GM12864 (cell line): ENCODE results near the gene MTMR2.
"Not testable (repeated sequence)": the region's sequence is repeated elsewhere in the genome, so short reads cannot be mapped to it uniquely, and the experiment has no call there.

Experiments used
- DNase-seq: peaks from one replicate; pipeline ENCODE4 v3.0.0-alpha.2; 2011; ENCODE audit warnings: low read depth
- H3K4me3 ChIP-seq: 2 replicates; pipeline ENCODE4 v1.5.1; 2011; ENCODE audit warnings: mild to moderate bottlenecking, low read depth, low read length, control low read depth
- CTCF ChIP-seq: IDR thresholded peaks from 2 replicates; pipeline ENCODE4 v1.5.1; 2011; ENCODE audit warnings: low read depth, mild to moderate bottlenecking, moderate library complexity, low read length, control low read depth, inconsistent platforms; ENCODE audit errors: missing control alignments

Gene MTMR2

DNA sequence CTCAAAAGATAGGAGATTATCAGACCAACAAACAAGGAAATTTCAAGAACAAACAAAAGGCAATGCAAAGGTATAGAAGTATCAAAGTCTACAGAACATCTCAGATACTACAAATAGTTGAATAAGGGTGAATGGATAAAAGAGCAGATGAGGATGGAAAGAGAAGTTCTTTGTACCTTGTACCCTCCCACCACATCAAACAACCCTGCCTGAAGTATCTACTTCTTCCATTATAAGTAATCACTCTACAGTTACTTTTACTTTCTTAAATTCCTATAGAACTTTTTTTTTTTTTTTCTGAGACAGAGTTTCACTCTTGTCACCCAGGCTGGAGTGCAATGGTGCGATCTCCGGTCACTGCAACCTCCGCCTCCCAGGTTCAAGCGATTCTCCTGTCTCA, 35.1 kb downstream of the MTMR2 start:
- DNase-seq, result no peak
- TF ChIP-seq CTCF, result no peak
- no peak overlapping the region for H3K4me3 ChIP-seq

GRCh38 chr11:95888439-95888838, 35.5 kb downstream of the MTMR2 start:
- TF ChIP-seq CTCF, result no peak
- DNase-seq, result no peak
- no peak overlapping the region for H3K4me3 ChIP-seq

DNA sequence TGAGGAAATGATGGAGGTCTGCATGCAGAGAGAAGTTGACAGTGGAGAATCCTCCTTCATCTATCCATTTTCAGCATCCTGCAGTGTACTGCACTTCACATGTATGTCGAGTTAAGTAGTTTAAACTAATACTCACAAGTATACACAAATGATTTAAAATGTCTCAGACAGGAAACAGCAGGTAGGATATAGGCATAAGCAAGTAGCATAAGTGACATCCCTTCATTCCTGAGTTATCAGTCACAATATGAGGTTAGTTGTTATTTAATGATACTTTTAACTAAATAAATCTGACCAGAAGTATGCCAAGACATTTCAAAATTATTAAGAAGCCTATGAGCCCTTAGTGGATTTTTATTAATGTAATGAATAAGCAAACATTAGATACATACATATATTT, 37.4 kb downstream of the MTMR2 start:
- no peak for DNase-seq
- TF ChIP-seq CTCF, result no peak

DNA sequence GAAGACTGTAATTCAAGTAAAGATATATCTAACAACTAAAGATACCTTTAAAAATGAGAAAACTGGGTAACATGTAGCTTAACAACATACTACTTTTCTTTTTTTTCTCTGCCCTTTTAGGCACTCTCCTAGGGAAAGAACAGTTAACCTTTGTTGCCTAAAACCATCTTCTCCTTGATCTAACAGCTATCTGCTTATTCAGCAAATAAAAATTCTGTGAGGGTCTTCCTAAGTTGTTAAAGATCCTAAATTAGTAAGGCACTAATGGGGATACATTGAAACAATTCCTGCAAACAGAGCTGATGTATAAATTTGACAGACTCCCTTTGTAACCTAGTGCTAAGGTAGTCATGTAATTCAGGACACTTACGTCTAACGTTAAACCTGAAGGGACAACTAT, 39.1 kb downstream of the MTMR2 start:
- TF ChIP-seq CTCF, result no peak
- no peak for DNase-seq

More for the DNA sequence above, 37.4 kb downstream of the MTMR2 start:
- H3K4me3 ChIP-seq, result no peak overlapping the region

DNA sequence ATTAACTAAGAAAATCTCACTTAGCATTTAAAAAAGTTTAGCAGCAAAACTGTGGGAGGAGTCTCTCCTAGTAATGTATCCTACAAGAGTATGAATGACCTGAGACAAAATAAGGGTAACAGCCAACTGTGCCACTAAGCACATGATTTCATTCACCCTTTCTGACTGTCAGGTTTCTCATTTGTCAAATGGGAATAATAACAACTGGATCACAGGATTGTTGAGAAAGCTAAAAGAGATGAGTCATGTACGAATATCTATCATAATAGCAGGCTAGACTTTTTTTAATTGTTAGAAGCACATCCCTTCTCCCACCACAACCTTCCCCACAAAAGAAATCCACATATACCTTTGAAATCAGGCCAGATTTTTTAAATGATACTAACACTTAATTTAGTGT, 39.5 kb downstream of the MTMR2 start:
- no peak for DNase-seq
- TF ChIP-seq CTCF, result no peak
- no peak overlapping the region for H3K4me3 ChIP-seq

More for the DNA sequence above, 39.1 kb downstream of the MTMR2 start:
- no peak overlapping the region for H3K4me3 ChIP-seq

DNA sequence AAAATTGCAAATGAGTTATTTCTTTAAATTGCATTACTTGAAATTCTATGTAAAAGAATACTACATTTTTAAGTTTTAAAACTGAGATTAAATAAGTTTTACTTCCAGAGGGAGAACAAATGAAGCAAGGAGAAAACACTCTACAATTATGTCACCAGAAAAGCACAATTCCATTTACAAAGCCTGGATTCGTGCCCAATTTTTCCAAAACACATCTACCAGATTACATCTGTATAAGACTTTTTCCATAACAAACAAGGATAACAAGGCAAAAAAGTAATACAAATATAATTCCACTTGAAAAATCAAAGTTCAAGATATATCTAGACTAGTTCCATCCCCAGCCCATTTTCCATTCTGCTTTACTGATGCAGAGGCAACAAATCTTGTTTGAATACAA, 40.5 kb downstream of the MTMR2 start:
- TF ChIP-seq CTCF, result no peak
- DNase-seq, result no peak
- no peak overlapping the region for H3K4me3 ChIP-seq

- H3K4me3 ChIP-seq, result no peak overlapping the region
- TF ChIP-seq CTCF, result no peak
- DNase-seq, result no peak
Measured at GRCh38 chr11:95877291-95877690, 46.6 kb downstream of the MTMR2 start.

- not testable (repeated sequence) for H3K4me3 ChIP-seq, DNase-seq
Measured at GRCh38 chr11:95870877-95871276, 53.0 kb downstream of the MTMR2 start.
